Kasumi-1 (cell line): Measurements from ENCODE around the gene NEUROD6.

Experiments used
- DNase-seq, 2 experiments: peaks; one replicate each; lab custom pipeline; 2025; lab: John Stamatoyannopoulos, UW

Gene NEUROD6

DNA sequence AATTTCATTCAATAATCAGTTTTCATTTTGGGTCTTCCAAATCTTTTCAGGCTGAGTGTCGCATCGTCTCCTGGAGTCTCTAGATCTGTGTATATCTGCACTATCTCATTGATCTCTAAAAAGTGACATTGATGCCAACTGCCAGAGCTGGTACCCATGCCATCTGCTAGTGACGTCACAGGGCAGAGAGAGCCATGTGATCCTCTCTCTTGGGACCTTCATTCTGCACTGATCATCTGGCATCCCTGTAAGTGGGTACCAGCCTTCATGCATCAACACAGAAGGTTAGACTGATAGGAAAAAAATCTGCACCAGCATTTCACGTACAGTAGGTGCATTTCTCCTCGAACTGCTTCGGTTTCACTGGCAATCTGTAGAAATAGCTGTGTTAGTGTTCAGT, at the start of gene NEUROD6:
Gene NEUROD6, minus strand, starts transcription at position 124 of the 400 bp plus-strand sequence. CDS start 1,458 bp downstream, outside the sequence.
- DNase-seq, result no peak

DNA sequence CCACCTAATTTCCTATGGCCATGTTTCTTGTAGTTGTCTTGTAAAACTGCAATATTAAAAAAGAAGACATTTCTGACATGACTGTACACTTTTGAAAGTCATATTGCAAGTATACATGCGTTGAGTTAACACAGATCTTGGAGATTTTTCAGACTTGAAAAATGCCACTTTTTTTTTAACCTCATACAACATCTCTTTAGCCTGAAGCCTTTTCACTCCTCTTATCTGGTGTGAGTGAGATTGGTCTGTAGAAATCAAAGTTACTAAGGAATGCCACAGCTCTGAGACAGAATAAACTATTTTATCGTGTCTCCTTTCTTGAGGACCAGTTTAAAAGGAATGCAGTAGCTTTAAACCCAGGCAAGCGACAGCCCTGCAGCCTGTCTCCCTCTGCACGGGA, 43.9 kb upstream of the NEUROD6 start:
- DNase-seq, result no peak

DNA sequence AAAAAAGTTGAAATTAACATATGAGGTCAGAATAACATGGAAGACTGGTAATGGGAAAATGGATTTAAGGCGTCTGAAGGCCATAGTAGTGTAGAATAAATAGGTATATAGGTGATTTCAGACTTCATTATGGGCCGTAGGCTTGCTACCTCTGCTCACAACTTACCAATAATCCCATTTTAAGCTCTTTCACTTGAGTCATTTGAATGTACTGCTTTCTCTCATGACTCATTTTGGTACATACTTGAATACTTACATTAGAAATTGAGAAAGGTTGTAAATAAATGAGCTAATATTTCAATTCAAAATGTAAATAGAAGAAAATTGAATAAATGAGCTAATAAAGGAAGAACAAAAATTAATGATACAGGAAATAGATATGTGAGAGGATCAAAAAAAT, 42.2 kb upstream of the NEUROD6 start:
- DNase-seq, result no peak

DNA sequence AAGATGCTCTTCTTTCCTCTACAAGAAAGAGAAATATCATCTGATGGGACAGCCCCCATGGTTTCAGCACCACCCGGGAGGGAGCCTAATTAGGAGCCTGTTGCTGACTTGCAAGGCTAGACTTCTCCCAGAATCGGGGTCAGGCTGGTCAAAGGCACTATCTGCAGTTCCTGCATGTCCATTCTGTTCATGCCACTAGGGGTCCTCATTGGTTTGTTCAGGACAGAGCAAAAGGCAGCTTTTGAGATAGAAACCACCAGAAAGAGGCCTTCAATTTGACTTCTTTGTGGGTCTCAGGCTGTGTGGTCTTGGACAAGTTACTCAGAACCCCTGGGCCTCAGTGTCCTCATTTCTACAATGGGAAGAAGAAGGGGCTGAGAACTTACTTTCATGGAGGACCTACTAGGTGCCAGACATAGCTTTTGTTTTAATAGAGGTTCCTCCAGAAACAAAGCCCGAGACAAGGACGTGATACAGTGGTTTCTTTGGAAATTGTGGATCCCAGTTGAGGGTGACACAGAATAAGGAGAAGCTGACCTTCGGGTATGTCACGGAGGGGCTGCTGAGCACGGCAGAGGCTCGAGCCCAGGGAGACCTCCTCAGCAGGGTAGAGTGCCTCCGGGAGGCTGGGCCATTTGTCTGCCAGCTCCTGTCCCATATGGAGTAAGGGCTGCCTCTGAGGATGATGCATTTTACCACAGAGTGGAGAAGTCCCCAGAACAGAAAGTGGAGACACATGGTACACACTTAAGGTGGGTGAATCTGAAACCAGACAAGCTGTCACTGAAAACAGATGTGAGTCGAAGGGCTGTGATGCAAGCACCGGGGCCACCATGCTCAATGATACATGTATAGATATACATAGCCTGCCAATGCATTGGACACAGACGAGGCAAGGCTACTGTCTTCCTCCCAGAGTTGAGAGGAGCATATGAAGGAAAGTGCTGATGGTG, 33.1 kb upstream of the NEUROD6 start:
- DNase-seq, result peak; percentile 55 to 56

DNA sequence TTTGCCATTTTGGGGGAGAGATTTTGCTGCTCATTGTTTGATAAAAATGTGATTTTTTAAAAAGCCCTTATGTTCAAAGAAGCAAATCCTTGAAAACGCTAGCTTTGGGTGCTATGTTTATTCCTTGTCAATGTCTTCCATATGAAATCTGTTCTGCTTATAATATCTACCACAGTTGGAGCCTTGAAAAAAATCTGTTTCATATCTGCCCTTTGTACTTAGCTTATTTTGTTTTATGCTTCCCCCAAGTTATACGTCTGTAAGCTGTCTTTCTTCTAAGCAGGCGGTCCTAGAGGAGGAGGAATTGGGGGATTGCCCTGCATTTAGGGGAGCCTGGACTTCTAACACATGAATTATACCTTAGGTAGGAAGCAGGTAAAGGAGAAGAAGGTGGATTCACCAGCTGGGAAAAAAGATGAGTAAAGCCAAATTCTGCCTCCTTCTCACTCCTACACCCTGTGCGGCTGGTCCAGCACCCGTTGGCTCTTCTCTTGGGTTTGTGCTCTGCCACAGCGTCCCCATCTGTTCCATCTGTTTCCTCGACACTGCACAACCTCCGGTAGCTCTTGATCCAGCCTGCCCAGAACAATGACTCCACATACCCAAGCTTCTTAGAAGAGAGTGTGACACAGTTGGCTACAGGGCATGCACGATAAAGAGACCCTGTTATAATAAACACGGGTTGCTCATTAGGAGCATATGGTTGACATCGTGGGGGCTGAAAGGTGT, 31.9 kb upstream of the NEUROD6 start:
- DNase-seq, result no peak

DNA sequence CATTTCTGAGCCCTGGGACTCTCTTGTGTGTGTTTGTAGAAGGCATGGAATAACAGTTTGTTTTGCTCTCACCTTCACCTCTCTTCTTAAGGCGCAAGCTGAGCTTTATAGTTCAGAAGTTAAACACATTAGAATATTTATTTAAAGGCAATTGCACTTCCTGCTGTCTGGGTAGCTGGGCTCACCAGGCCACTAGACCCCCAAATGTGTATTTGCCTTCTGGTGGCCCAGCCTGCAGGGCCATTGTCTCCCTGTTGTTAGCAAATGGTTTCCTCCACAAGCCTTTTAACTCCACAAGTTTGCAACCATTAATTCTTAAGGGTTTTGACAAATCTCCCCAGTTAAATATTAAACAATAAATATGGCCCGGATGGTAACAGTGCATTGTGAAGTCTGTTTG, 31.1 kb upstream of the NEUROD6 start:
- DNase-seq, result no peak

DNA sequence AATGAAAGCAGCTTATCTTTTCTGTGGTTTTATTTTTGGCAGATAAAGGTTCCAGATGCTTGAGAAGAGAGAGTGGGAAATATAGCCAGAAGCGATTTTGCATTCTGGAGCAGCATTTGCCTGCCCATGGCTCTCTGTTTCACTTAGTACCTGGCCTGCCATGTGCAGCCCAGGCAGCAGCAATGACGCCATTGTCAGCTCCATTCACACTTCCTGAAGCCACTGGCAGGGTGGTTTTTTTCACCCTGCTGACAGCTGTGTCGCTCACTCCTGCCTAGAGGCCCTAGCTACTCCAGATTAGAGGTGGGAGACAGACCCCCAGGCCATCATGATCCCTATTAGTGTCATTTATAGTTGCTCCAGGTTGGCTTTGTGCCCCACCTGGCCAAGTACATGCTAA, 30.1 kb upstream of the NEUROD6 start:
- DNase-seq, result no peak

DNA sequence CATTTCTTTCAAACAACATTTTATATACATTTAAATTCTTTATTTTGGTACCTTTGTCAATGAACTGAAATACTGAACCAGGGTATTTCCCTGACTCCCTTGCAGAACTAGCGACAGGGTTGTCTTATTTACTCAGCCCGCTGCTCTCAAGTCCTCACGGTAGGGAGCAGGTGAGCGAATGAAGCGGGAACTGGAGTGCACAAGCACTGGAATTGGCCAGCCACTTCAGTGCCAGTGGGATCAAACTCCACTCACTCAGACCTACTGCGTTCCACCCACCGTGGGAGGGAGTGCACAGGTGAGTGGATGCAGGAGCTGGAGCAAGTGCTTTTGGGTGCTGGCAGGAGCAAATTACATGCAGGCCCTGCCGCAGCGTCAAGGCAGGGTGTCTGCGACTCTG, 28.1 kb upstream of the NEUROD6 start:
- no peak for DNase-seq

DNA sequence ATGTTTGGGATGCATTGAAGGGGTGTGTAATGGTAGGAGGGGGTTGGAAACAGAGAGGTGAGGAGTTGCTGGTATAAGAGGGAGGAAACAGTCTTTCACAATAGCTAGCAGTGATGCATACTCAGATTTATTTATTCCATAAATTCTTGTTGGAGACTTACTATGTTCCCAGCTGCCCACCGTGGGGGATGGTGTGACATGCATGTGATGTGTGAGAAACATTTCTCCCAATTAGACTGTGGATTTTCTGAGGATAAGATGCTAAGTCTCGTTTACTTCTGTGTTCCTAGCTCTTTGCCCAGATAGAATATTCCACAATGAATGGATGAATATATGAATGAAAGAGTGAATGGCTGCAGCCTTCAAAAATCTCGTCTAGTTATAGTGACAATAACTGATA, 23.0 kb upstream of the NEUROD6 start:
- no peak for DNase-seq

DNA sequence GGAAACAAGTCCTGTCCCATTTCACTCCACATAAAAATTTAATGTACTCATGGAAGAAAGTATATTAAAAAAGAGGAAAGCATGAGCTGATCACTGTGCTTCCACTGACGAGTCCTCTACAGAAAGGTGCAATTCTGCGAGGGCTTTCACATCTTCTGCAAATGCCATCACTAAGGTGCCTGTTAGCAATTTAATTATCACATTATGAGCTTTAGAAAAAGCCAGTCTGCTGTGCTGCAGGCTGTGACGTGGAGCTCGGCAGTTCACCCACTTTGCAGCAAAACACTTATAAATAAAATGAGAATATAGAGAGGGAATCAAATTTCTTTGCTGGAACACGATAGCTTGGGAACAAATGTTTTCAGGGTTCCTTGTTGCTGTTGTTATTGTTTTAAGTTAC, 22.5 kb upstream of the NEUROD6 start:
- DNase-seq, result no peak

DNA sequence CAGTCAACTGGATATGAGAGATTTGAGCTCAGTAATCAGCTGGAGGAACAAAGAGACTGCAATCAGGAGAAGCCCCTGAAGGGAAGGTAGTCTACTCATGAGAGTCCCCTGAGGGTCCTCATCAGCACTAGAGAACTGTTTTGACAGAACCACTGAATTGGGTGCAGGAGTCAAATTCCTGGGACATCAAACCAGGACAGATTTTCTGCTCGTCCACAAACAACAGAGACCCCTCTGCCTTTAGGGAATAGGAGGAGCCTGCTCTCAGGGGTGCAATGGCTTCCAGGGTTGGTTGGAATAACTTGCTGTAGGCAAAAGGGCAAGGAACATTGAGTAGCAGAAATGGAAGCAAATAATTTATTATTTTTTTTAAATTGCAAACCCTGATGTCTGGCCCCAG, 21.9 kb upstream of the NEUROD6 start:
- no peak for DNase-seq

DNA sequence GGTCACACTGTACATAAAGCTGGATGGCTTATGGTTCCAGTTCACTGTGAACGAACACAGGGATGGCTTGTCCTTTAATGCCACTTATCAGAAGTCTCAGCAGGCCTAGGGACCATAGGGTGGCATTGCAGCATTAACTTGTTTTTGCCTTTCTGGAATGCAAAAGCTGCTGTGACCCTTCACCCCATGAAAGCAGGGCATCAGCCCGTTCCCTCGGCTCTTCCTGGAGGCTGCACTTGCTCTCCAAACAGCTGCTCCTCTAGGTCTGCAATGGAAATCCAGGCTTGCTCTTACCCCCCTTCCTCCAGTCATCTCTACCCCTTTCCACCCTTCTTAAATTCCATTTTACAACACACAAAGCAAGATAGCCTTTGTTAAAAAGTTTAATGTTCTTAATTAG, 17.9 kb upstream of the NEUROD6 start:
- no peak for DNase-seq

DNA sequence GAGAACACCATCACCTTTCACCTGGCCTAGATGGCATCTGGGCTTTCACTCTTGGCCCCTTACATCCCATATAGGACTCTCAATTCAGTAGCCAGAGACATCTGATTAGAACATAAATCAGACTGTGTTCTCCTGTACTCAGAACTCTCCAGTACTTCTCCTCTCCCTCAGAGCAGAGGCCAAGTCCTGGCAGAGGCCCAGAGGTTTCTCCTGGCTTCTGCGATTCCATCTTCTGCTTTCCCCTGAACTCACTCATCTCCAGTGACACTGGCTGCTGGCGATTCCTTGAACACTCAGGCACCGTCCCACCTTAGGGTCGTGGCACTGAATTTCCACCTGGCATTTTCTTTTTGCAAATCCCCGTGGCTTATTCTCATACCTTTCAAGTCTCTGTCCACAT, 4.9 kb upstream of the NEUROD6 start:
- no peak for DNase-seq

DNA sequence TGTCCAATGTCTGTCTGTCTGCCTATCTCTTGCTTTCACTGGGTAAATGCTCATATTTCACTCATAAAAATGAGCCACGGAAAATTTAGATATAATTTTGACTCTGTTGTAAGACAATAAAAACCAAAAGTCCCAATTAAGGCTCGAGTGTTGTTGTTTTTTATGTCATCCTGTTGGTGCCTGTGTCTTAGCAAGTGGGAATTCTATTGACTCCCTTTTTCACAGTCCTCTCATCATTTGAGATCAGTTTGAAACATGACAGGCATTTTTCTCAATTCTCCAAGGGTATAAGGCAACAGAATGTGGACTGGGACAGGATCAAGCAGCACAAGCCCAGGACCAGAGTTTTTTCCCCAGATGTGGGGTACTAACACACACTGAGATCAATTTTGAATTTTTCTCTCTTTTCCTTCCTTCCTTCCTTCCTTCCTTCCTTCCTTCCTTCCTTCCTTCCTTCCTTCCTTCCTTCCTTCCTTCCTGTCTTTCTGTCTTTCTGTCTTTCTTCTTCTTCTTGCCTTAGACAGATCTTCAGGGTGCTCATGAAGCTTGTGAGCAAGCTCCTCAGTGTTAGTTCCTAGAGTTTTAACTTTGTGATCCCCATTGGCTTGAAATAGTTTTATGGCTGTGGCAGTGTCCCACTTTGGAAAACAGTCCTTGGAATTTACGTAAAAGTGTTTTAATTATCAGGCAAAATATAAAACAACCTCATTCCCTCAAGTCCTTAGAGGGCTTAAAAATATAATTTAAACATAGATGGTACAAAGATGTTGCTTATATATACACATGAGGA, 3.2 kb upstream of the NEUROD6 start:
- DNase-seq, result no peak

DNA sequence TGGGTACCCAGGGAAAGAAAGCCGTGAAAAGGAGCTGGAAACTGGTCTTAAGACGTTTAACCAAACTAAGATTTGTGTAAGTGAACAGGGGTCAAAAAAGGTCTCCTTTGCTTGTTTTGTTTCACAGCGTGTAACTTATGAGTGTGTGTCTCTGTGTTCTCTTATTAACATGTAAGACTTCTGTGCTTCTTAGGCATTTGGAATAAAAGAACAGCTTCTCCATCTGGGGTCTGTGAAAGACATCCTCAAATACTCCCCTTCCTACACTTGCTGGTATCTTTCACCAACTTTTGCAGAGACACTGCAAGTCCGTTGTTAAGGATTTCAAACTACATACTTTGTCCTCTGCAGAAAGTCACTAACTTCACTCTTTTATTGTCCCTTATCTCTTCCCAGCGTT, 615 bp upstream of the NEUROD6 start:
- DNase-seq, result no peak

DNA sequence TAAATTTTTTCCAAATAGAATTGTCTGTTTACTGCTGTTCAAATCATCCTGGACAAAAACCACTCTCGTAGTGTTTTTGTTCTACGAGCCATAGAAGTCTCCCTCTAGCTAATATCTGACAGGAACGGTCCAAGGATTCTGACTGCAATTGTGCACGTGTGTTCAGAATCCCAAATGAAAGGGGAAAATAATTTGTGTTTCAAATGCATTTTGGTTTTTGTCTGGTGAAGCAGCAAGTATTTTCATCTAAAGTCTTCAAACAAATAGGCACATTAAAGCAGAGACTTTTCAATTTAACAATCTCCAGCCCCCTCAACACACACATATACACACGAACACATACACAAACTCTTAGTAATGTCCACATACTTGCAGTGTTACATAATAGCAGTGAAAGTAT, 475 bp downstream of the NEUROD6 start:
- no peak for DNase-seq

DNA sequence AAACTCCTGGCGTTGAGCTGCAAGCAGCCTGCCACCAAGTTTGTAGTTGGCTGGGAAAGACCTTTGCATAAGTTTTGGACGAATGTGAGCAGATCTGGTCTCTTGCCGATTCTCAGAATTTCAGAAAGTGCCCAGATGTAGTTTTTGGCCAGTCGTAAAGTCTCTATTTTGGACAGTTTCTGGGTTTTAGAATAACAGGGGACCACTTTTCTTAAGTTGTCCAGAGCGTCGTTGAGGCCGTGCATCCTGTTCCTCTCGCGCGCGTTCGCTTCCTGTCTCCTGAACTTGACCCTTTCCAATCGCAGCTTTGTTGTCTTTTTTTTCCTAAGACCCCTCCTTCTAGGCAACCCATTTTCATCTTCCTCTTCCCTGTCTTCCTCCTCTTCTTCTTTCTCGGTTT, 1.8 kb downstream of the NEUROD6 start:
- DNase-seq, result no peak

DNA sequence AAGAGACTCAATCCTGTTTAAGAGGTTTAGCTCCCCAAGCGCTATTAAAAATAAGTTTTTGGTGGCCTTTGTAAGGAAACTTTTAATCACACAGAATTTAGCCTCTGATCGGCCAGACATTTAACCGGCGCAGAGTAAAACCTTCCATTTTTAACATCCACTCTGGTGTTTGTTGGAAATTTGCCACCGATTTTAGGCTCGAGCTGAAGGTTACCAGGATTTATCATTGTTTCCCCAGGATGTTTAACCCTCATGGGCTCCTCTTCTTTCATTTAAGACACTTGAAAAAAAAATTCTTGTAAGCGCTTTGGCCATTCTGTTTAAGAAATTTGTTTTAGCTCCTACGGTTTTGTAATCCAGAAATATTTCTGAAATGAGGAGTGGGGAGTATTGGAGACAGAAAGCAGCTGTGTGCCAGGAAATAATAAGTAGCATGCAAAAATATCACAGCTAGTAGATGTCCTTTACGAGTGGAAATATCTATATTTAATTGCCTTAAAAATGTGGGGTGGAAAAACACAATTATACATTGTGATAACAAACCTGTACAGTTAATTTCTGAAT, 3.4 kb downstream of the NEUROD6 start:
- DNase-seq, result no peak

DNA sequence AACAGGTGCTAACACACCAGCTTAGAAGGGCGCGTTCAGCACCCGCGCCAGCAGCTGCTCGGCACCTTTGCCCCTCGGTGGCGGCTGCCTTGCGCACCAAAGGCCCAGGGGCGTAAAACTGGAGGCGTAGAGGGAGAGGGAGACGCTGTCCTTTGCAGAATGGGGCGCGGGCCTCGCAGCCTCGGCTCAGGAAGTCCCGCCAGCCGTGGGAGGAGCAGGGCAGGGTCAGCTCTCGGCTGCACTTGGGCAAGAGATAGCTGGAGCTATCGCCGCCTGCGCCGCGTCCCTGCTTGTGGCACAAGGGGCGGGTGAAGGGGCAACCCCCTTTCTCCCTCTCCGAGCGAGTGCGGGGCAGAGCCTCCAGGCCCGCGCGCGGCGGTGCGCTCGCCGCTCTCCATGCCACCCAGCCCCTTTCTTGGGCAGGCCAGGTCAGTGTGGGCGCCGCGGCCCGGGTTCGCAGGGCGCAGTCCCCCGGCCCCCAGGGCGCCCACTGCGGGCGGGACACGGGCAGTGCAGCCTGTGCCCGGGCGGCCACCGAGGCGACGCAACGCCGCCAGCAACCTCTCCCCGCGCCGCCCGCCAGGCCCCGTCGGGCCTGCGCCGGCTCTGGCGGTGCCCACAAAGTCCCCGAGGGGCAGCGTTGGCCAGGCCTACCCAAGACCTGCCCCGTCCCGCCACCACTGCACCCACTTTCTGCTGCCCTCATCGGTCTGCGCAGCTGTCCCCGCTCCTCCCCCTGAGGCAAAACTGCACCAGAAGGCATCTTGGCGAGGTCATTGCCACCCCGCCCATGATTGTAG, 4.1 kb downstream of the NEUROD6 start:
- no peak for DNase-seq

DNA sequence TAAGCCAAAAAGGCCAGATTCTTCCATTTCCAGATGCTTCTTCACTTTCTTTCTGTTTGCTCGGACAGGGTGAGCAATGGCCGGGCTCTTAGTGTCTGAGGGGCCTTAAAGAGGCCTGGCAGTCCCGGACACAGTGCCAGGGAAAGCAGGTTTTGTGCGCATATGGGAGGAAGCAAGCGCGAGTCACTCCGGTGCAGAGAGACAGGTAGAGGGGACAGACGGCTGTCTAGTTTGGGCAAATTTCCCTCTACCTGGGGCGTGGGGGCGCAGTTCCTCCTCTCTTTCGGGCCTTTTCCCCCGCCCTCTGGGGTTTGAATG, 4.7 kb downstream of the NEUROD6 start:
- no peak for DNase-seq

DNA sequence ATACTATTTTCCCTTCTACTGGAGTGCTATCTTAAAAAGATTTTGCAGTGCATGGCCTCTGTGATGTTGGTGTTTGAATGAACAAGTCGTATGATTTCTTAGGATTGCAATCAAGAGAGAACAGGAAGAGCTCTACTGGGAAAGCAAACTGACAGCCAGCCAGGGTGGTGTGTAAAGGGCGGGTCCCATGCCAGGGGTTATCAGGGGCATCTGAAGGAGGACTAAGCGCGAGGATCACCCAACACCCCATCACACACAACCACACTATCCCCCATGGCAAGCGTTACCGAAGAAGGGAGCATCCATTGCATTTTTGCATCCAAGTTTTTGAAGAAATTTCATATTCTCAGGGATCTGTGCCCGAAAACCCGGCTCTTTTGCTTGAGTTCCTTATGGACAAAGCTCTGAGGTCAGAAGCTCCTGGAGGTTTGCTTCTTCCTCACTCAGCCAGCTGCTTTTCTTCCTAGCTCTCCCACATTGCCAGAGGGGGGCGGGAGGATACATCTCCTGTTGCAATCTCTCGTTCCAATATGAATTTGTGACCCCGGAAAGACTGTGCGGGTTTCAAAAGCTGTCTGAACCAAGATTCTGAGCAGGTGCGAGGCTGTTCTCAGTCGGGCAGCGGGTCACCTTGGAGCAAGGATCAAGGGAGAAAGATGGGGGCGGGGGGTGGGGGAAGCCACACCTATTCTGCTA, 5.2 kb downstream of the NEUROD6 start:
- DNase-seq, result no peak
